Central memory CD8-positive, alpha-beta T cell (primary cell): Measurements from ENCODE around the gene TIMM21.

Source experiments
- ATAC-seq: fragments of 150-1000 bp; cut with Tn5 transposase; replicated peaks from 2 replicates; pipeline ENCODE4 v1.10.0; 2022; ENCODE audit warnings: mild to moderate bottlenecking, moderate FRiP score, moderate number of reproducible peaks; ENCODE audit not compliant: poor library complexity, severe bottlenecking; ENCODE audit errors: extremely low read depth
- DNase-seq, 2 donors: peaks; one replicate each; pipeline ENCODE4 v3.0.0; 2021; ENCODE audit warnings: low spot score in 2 of 2
- H3K27ac Mint-ChIP-seq: one replicate; pipeline ENCODE4 v1.8.0; 2022; ENCODE audit warnings: low read depth, mild to moderate bottlenecking, moderate library complexity, mixed read lengths
- H3K27me3 Mint-ChIP-seq: one replicate; pipeline ENCODE4 v1.8.0; 2022; ENCODE audit warnings: mixed read lengths
- H3K36me3 Mint-ChIP-seq: one replicate; pipeline ENCODE4 v1.8.0; 2022; ENCODE audit warnings: mild to moderate bottlenecking, moderate library complexity, mixed read lengths; ENCODE audit not compliant: insufficient read depth
- H3K4me1 Mint-ChIP-seq: one replicate; pipeline ENCODE4 v1.8.0; 2022; ENCODE audit warnings: mixed read lengths
- H3K4me3 Mint-ChIP-seq: one replicate; pipeline ENCODE4 v1.8.0; 2022; ENCODE audit warnings: mild to moderate bottlenecking, moderate library complexity, mixed read lengths
- H3K9me3 Mint-ChIP-seq: one replicate; pipeline ENCODE4 v1.8.0; 2022; ENCODE audit warnings: mixed read lengths

Gene TIMM21

DNA sequence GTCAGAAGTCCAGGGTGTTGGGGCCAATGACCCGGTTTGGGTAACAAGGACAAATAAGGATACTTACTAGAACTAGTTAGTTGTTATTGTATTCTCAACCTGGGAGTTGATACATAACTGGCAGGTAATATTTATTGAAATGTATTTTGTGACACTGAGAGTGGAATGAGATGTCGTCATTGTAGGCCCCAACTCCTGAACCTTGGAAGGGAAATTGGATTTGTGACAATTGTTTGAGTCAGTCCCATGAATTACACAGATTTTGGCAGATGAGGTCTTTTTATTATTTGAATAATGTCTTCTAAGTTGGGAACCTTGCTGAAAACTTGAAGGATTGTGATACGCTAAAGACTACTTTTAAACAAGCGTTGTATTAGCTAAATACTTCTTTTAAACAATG is 5.1 kb downstream of the TIMM21 start:
- no peak overlapping the region for H3K27ac Mint-ChIP-seq
- no peak for ATAC-seq

DNA sequence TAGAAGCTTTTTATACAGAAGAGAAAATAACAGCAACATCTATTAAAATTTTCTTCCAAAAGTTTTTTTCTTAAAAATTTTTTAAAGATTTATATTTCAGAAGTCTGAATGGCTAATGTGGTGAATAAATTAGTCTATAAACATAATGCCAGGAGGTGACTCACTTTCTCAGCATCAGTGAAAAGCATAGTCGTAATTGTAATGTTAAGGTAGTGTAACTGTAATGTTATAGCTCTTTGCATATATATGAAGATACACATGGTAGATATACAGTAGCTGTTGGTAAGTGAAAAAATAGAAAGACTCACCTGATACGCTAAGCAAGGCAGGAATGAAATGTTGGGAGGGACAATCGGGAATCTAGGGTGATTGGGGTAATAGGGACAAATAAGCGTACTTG is 5.5 kb downstream of the TIMM21 start:
- ATAC-seq (no peak), DNase-seq (no peak)
- H3K27ac Mint-ChIP-seq, result no peak overlapping the region
- H3K9me3 Mint-ChIP-seq, result no peaks in the 10 kb centered on the region
- peaks cover 31% of the 10 kb centered on the region for H3K36me3 Mint-ChIP-seq
- no peaks in the 10 kb centered on the region for H3K27me3 Mint-ChIP-seq
- H3K4me1 Mint-ChIP-seq, result peaks cover 22% of the 10 kb centered on the region
- no peak overlapping the region for H3K4me3 Mint-ChIP-seq

More for the DNA sequence above, 5.1 kb downstream of the TIMM21 start:
- no peak overlapping the region for H3K4me3 Mint-ChIP-seq
- DNase-seq, result no peak
- peaks cover 25% of the 10 kb centered on the region for H3K4me1 Mint-ChIP-seq
- no peaks in the 10 kb centered on the region for H3K27me3 Mint-ChIP-seq
- H3K9me3 Mint-ChIP-seq, result no peaks in the 10 kb centered on the region
- H3K36me3 Mint-ChIP-seq, result peaks cover 32% of the 10 kb centered on the region

DNA sequence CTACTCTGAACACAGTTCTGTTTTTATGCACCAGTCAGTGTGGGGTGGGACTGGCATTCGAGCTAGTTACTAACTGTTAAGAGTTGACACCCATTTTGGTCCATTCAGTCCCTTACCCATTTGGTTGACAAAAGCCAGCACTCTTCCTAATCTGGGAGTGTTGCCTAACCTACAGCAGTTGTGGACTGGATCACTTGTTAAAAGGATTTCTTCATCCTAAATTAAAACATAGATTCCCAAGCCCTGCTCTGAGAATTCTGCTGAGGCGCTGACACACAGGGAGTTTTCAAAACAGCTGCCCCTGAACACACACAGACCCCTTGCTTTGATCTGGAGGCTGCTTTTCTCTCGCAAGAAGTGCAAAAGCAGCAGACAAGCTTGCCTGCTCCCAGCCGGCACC is 6.4 kb downstream of the TIMM21 start:
- Mint-ChIP-seq H3K27me3 (no peaks in the 10 kb centered on the region), H3K27ac (no peak overlapping the region), H3K4me1 (peaks cover 15% of the 10 kb centered on the region), H3K4me3 (no peak overlapping the region), H3K36me3 (peaks cover 36% of the 10 kb centered on the region), H3K9me3 (no peaks in the 10 kb centered on the region)
- no peak for ATAC-seq
- DNase-seq, result no peak

DNA sequence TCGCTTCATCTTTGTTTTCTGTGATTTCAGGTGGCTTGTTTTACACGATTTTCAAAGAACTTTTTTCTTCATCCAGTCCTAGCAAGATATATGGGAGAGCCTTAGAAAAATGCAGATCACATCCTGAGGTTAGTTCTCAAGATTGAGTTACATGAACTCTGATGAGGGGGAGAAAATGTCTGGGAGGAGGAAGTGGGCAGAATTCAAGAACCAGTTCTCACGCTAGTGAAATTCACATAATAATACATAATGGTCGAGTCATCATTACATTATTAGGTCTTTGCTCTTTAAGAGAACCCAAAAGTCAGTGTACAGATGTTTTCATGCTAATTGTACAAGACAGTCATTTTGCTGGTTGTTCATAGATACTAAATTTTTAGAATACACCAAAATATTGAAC is 7.0 kb downstream of the TIMM21 start:
- Mint-ChIP-seq H3K36me3 (peaks cover 41% of the 10 kb centered on the region), H3K9me3 (no peaks in the 10 kb centered on the region), H3K4me1 (peaks cover 15% of the 10 kb centered on the region), H3K27me3 (no peaks in the 10 kb centered on the region), H3K4me3 (no peak overlapping the region), H3K27ac (no peak overlapping the region)
- no peak for ATAC-seq
- DNase-seq, result no peak

DNA sequence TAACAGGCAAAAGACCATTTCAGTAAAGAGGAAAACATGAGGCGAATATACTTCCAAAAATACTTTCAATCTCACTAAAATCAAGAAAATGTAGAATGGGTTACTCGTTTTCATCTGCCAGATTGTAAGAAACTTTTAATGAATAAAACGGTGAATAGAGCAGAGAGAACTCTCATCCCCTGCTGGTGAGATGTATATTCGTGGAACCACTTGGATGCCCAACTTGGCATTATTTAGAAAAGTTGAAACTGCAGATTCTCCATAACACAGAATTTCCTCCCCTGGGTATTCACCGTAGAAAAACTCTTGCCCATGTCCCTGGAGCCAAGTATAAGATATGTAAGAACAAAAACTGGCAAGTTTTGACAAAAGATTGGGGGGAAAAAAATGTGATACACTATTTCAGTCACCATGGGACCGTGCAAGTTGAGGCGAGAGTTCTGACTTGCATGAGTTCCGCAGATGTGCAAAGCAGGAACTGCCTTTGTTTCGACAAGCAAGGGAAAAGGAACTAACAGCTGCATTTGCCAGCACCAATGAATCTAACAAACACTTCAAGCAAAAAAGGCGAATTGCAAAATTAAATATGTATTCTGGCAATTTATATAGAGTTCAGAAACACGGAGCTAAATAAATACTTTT is 14.8 kb downstream of the TIMM21 start:
- DNase-seq, result no peak
- Mint-ChIP-seq H3K4me3 (no peak overlapping the region), H3K27ac (peak overlapping the region; percentile 26), H3K4me1 (no peaks in the 10 kb centered on the region), H3K9me3 (no peaks in the 10 kb centered on the region), H3K27me3 (no peaks in the 10 kb centered on the region), H3K36me3 (peaks cover 21% of the 10 kb centered on the region)
- no peak for ATAC-seq

DNA sequence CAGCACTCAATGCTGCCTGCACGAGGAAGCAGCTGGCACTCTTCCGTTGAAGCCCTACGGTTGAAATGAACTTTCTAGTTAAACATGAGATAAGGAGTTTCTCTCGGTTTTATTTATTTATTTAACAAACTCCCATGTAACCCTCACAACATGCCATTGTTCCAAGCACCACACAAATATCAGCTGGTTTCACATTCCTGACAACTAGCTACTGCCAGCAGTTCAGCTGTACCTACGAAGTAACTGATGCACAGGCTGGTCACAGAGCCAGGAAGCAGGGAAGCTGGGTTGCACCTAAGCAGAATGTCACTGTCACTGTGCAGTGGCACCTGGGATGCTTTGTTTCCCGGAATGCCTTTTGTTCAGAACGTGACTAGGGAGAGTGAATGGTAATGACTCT is 18.1 kb downstream of the TIMM21 start:
- no peaks in the 10 kb centered on the region for H3K9me3 Mint-ChIP-seq
- no peak overlapping the region for H3K27ac Mint-ChIP-seq
- H3K4me3 Mint-ChIP-seq, result no peak overlapping the region
- no peaks in the 10 kb centered on the region for H3K36me3 Mint-ChIP-seq
- DNase-seq, result no peak
- ATAC-seq, result no peak
- H3K4me1 Mint-ChIP-seq, result no peaks in the 10 kb centered on the region
- H3K27me3 Mint-ChIP-seq, result peaks cover 21% of the 10 kb centered on the region

DNA sequence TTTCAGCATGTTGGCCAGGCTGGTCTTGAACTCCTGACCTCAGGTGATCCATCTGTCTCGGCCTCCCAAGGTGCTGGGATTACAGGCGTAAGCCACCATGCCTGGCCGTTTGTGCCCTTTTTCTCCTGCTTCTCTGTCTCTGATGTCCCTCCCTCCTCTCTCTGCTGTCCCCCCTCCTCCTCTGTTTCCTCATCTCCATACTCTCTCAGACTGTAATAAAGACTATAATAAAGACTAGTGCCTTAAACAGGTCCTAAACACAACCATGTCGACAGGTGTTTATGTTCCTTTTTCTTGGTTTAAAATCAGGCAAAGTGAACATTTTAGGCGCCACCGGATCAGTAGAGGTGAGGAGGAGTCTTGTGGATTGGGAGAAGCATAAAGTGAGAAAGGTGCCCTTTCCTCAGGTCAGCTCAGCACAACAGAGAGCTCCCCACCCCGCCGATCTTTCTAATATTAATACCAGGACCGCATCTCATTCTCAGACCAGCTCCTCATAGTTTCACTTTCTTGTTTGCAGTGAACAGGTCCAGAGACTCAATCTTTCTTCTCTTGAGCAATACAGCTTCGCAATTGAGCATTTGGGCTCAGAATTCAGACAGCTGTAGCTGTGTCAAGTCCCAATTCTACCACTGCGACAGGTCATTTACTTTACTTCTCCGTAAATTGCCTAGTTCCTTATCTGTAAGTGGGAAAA is 23.7 kb downstream of the TIMM21 start:
- Mint-ChIP-seq H3K27me3 (peaks cover 73% of the 10 kb centered on the region), H3K36me3 (no peaks in the 10 kb centered on the region), H3K9me3 (no peaks in the 10 kb centered on the region), H3K4me1 (peaks cover 13% of the 10 kb centered on the region), H3K4me3 (peak overlapping the region; percentile 55), H3K27ac (peak overlapping the region; percentile 60)
- peak; percentile 54 for ATAC-seq
- no peak for DNase-seq

DNA sequence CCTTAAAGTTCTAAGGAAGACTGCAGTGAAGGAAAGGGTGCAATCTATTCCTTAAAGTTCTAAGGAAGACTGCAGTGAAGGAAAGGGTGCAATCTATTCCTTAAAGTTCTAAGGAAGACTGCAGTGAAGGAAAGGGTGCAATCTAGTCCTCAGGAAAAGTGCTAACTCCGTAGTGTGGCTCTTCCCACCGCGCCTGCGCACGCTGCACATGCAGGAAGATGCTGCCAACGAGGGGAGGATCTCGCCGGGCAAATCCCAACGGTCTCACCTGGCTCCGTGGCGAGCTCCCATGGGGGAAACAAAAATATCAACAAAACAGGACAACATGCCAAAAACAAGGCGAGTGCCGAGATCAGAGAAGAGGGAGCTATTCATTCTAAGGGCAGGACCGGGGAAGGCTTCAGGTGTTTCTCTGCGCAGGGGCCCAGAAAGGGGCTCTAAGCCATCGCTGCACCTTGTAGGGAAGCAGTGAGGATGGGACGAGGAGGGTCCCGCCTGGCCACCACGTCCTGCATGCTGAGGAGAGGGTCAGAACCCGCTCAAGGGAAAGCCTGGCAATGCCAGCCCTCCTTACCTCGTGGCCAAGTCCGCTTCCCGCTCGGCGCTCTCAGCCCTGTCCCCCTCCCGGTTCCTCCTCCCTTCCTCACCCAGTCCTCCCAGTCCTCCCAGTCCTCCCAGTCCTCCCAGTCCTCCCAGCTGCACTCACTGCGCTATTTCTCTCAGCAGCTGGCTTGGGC is 24.5 kb downstream of the TIMM21 start:
- Mint-ChIP-seq H3K27me3 (peaks cover 75% of the 10 kb centered on the region), H3K4me1 (peaks cover 13% of the 10 kb centered on the region), H3K4me3 (peak overlapping the region; percentile 55), H3K9me3 (no peaks in the 10 kb centered on the region), H3K36me3 (no peaks in the 10 kb centered on the region), H3K27ac (peak overlapping the region; percentile 60)
- ATAC-seq (no peak), DNase-seq (no peak)

DNA sequence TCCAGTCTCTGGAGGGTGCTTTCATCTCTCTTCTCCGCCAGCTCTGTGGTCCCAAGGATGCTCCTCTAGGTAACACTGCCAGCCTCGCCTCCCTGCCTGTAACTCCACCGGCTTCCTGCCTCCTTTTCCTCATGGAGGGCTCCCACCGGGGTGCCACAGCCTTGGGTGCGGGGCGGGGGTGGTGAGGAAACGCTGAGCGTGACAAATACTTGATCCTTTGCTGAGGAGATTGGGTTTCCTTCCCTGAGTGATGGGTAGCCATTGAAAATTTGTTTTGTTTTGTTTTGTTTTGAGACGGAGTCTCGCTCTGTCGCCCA is 25.1 kb downstream of the TIMM21 start:
- peaks cover 13% of the 10 kb centered on the region for H3K4me1 Mint-ChIP-seq
- no peak overlapping the region for H3K27ac Mint-ChIP-seq
- H3K4me3 Mint-ChIP-seq, result no peak overlapping the region
- no peaks in the 10 kb centered on the region for H3K9me3 Mint-ChIP-seq
- H3K36me3 Mint-ChIP-seq, result no peaks in the 10 kb centered on the region
- DNase-seq, result no peak
- no peak for ATAC-seq
- peaks cover 75% of the 10 kb centered on the region for H3K27me3 Mint-ChIP-seq

DNA sequence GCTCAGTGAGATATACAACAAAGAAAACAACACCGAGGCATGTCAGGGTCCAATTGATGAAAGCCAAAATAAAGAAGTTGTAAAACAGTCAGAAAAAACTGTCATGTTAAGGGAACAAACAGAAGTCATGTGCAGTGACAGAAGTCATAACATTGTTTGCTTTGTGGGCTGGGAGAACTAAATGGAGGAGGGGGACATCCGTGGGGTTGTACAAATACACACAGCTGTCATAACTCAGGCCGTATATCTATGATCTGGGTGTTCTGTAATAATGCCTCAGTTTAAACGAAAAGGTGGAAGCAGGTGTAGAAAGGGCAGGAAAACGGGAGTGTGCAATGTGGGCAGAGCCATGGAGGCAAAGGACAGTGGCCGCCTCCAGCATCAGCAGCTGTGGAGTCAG is 27.3 kb downstream of the TIMM21 start:
- Mint-ChIP-seq H3K27me3 (peaks cover 68% of the 10 kb centered on the region), H3K27ac (no peak overlapping the region)
- no peak for ATAC-seq

DNA sequence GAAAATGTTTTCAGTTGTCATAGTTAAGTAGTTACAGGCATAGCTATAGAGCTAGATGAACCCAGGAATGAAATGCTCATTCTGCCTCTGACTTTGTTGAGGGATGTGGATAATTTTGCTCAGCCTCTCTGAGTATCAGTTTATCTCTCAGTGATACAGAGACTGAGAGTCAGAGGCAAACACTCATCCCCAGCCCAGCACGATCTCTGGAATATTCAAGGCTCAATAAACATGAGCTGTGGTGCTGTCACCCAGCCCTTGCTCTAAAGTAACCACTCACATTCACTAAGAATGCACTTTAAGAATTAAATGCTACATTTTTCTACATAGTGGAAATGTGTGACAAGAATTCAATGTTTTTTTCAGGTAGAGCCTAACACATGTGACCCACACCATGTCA is 30.6 kb downstream of the TIMM21 start:
- no peaks in the 10 kb centered on the region for H3K4me1 Mint-ChIP-seq
- H3K36me3 Mint-ChIP-seq, result no peaks in the 10 kb centered on the region
- no peak overlapping the region for H3K4me3 Mint-ChIP-seq
- no peak for DNase-seq
- H3K27ac Mint-ChIP-seq, result no peak overlapping the region
- H3K27me3 Mint-ChIP-seq, result peaks cover 66% of the 10 kb centered on the region
- ATAC-seq, result no peak
- H3K9me3 Mint-ChIP-seq, result no peaks in the 10 kb centered on the region

More for the DNA sequence above, 27.3 kb downstream of the TIMM21 start:
- Mint-ChIP-seq H3K36me3 (no peaks in the 10 kb centered on the region), H3K4me1 (peaks cover 13% of the 10 kb centered on the region), H3K9me3 (no peaks in the 10 kb centered on the region), H3K4me3 (no peak overlapping the region)
- no peak for DNase-seq

DNA sequence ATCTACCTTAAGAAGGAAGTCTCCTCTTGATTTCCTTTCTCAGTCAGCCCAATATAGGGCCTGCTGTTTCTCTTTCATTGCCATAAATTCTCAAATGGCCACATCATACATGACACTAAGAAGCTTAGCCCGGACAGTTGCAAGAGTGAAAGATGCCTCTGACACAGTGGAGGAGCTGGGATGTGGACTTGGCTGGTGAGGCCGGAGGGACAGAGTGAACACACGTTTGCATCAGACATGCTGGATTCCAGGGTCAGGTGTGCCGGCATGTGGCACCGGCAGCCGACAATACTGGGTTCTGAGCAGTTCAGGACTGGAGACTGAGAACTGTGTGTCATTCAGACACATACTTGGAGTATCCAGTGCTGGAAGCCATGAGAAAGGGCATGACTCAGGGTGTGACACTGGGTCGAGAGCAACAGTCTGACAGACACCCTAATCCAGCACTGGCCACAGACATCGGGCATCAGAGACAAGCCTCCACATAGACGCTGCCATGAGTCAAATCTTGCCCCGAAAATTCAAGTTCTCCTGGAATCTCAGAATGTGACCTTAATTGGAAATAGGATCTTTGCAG is 31.4 kb downstream of the TIMM21 start:
- Mint-ChIP-seq H3K36me3 (no peaks in the 10 kb centered on the region), H3K4me1 (no peaks in the 10 kb centered on the region), H3K27ac (no peak overlapping the region), H3K4me3 (no peak overlapping the region), H3K9me3 (no peaks in the 10 kb centered on the region), H3K27me3 (peaks cover 69% of the 10 kb centered on the region)
- DNase-seq (no peak), ATAC-seq (no peak)

DNA sequence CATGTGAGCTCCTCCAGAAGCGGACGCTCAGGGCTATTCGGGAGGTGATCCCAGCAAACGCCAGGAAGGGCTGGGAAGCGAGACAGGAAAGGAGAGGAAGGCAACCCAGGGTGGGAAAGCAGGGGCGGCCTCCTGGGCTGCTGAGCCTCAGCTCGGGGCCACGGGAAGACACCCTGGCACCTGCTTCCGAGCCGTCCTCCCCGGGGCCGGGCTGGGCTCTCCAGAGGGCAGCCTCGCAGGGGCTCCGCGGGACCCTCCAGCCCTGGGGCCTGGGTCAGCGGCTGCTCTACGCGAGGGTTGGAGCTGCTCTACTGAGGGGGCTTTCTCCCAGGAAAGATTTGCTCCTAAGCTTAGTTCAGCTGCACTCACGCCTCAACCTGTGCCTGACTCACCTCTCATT is 34.0 kb downstream of the TIMM21 start:
- Mint-ChIP-seq H3K27ac (no peak overlapping the region), H3K9me3 (no peaks in the 10 kb centered on the region), H3K36me3 (no peaks in the 10 kb centered on the region), H3K4me1 (no peaks in the 10 kb centered on the region), H3K27me3 (peaks cover 55% of the 10 kb centered on the region), H3K4me3 (no peak overlapping the region)
- no peak for DNase-seq
- ATAC-seq, result no peak
